GM11168 (cell line): ENCODE results near the gene NCBP2L.

Experiments
- in situ Hi-C: fragments of 300-500 bp; cut with MboI; formaldehyde crosslinking; loops from one replicate; pipeline ENCODE4 v1.12.0; 2022; ENCODE audit warnings: low sequenced_read_pairs; ENCODE audit not compliant: unreplicated experiment

Gene NCBP2L

GRCh38 chrX:107777536-107777832 lies at the start of gene NCBP2L:
TSS of gene NCBP2L (plus strand) at chrX:107777733. CDS start at chrX:107794221, 16,488 bp downstream.
- in situ Hi-C loops: loop anchor here (10.0 to 25.0 kb wide), 2 partner anchors 113 to 240 kb away; no protein-coding TSS in a partner anchor

DNA sequence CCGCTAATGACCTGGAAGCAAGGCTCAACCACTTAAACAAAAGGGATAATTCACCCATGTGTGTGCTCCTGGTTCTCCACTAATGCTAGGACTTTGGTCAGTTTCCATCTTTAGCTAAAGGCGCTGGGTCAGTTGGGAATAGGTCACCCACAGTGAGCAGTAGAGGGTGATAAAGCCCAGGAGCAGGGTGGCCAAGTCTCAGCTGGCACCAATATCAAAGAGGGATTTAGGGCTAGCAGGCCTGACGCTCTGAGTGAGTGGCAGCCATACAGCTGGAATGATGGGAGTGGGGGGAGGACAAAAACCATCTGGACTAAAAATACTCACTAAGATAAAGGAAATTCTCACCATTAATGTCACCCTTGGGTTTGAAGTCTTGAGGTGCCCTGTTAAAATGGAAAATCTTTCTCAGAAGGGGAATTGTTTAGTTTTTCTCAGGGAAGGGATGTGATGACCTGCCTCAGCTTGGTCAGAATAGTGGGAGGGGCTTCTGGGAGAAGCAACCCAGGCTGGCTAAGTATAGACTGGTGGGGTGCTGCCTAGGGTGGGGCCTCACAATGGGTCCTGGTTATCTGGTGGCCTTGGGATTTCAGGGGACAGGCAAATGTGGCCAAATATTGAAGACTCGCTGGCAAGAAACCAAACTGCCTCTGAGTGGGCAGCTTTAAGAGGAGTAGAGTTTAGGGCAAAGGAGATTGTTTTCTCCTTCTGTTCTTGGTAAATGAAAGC lies 49.0 kb upstream of the NCBP2L start:
- in situ Hi-C loops: no loop called here

DNA sequence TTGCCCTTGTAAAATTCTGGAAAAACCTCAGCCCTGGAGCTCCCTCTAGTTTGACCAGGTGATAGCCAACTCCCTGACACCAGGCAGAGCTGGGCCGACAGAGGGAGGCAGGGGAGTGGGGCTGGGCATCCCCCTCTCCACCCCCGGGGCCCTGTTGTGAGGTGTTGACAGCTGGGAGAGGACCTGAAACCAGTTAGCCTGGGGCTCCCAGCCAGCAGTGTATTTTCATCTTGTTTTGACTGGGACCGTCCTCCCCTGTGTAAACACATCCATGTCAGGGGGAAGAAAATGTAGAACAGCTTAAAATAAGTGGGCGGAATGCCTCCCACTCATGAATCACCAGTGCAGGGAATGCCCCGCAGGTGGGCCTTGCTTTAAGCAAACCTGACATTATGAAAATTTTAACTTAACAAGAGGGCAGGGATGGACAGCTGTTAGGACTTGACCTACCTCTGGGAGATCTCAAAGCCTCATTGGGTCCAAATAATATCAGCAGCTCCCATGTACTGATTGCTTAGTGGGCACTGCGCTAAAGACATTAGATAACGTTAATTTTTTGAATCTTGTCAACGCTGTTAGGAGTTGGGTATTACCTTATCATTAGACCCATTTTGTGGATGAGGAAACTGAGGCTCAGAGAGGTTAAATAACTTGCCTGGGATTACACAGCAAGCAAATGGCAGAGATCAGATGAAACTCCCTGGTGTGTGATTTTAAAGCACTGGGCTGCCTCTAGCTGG lies 47.8 kb upstream of the NCBP2L start:
- in situ Hi-C loops: no loop called here

GRCh38 chrX:107730298-107730655 lies 47.3 kb upstream of the NCBP2L start:
- in situ Hi-C loops: no loop called here

DNA sequence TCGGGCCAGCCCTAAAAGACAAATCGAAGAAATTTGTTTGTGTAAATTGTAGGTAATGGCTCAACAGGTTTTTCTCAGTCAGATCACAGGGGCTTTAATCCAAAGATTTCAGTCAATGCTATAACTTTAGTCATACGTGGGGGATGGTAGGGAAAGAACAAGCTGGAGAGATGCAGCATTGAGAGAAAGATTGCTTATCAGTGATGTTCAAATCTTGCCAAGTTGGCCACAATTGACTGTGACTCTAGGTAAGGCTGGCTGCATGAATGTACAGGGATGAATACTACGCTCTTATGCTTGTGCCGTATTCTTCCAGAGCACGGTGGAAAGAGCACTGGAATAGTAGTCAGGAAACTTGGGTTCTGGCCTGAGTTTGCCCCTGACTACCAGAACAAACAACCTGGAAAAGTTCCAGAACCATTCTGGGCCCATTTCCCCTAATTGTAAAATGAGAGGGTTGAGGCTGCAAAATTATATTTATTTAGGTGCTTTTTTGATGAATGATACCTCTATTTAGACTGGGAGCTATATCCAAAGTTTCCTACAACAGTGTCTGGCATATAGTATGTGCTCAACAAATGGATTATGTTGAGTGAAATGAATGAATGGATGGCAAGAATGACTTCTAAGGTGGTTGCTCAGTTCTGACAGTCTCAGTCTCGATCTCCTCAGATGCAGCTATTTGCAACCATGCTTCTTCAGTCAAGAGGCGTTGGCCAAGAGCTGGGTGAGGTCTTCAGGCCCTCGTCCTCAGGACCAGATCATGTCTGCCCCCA lies 46.4 kb upstream of the NCBP2L start:
- in situ Hi-C loops: no loop called here

DNA sequence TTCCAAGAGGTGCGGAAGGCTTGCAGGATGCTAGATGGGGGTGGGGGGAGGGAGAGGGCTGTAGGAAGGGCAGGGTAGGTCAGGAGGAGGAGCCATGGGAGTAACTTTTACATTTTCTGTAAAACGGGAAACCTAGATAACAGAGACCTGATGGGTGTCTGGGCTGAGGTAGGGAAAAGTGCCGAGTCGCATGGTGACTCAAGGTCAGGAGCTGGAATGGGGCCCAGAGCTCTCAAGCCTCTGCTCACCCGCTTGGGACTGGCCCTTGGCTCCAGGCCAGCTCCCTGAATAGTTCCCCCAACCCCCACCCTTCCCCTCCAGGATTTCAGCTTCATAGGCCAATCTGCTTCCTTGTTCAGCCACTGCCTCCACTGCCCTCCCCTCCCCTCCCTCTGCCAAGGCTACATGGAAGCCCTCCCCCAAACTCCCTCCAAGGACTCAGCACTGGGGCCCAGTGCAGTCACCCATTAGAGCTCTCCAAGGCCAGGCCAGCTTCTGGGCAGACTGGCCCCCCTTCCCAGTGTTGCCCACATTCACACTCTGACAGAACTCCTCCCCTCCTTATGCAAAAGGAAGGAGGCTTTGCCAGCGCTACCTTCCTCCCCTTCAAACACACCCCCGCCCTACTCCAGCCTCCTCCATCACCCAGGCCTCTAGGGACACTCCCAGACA lies 45.6 kb upstream of the NCBP2L start:
- in situ Hi-C loops: no loop called here

GRCh38 chrX:107733686-107734085 lies 43.8 kb upstream of the NCBP2L start:
- in situ Hi-C loops: no loop called here

DNA sequence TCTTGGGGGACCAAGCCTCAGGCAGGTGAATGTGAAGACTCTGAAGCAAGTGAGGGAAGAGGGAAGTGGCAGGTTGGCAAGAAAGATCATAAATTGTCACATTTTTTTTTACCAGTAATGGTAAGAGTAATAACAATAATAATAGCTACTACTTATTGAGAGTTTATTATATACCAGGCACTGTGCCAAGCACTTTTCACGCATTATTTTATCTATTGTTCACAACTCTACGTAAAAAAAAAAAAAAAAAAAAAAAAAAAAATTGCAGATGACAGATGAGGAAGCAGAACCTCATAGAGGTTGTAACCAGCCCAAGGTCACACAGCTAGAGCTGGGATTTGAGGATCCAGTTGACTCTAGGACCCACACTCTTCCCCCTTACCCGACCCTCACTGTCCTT lies 42.9 kb upstream of the NCBP2L start:
- in situ Hi-C loops: no loop called here

GRCh38 chrX:107736781-107737531 lies 40.6 kb upstream of the NCBP2L start:
- in situ Hi-C loops: no loop called here

- in situ Hi-C loops: no loop called here
These were observed 39.3 kb upstream of the NCBP2L start for GRCh38 chrX:107738272-107738671.

DNA sequence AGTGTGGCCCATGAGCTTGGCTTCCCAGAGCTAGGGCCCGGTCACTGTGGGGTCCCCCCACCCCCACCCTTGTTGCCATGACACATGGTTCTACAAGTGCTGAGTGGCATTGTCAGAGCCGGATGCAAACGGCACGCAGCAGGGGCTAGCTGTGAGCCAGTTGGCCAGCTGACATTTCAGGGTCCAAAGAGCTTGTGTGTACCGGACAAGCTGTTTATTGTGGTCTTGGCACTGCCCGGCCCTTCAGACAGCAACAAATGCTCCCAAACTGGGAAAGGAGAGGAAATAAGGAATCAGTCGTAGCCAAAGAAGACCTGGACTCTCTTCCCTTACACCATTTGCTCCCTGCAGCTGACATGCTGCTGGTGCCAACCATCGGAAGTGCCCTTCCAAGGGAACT lies 38.8 kb upstream of the NCBP2L start:
- in situ Hi-C loops: no loop called here

DNA sequence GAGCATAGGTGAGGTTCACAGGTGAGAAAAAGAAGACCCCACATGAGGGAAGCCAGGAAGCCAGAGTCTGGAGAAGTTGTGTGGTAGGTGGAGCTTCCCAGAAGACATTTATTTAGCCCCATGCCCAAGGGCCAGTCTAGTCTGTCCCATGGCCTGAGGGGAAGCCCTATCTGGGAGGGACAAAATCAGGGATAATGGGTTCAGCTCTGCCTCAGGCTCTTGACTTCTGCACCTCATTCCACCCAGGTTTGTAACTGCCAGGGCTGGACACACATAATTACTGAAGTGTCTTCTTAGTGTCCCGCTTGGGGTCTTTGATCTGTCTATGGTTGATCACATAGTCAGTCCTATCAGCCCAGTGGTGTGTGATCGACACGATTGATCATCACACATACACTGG lies 38.0 kb upstream of the NCBP2L start:
- in situ Hi-C loops: no loop called here

- in situ Hi-C loops: no loop called here
These were observed 36.1 kb upstream of the NCBP2L start for GRCh38 chrX:107741404-107741790.

GRCh38 chrX:107742700-107743191 lies 34.8 kb upstream of the NCBP2L start:
- in situ Hi-C loops: no loop called here

DNA sequence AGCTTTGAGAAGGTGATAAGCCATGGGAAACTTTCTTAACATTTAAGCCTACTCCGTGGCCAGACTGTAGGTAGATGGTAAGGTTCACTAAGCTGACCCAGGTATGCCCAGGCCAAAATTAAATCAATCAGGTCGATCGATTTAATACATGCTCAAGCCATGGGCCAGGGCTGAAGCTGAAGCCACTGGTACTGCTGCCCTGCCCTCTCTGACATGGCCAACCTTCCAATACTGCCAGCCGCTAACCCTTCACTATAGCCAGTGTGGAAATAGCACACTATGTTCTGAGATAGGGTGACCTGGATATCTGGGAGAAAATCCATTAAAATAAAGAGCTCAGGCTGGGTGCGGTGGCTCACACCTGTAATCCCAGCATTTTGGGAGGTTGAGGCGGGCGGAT lies 33.5 kb upstream of the NCBP2L start:
- in situ Hi-C loops: no loop called here

GRCh38 chrX:107744868-107745267 lies 32.7 kb upstream of the NCBP2L start:
- in situ Hi-C loops: no loop called here

GRCh38 chrX:107747596-107748161 lies 29.9 kb upstream of the NCBP2L start:
- in situ Hi-C loops: no loop called here

- in situ Hi-C loops: no loop called here
These were observed 29.0 kb upstream of the NCBP2L start for GRCh38 chrX:107748506-107748905.

DNA sequence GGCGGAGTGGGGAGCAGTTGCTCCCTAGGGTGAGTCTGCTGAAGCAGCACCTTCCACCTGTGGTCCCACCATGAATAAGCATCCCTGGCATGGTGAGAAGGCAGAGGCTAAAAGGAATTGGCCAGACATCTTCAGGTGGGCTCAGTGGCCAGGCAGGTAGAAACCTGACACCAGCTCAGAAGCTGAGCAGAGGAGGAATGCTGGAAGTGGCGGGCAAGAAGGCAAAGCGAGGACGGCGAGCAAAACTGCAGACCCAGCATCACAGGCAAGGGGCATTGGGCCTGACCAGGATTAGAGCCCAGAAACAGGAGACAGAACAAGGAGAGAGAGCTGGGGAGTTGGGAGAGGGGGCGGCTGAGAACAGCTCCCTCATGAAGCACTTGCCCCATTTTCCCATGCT lies 27.3 kb upstream of the NCBP2L start:
- in situ Hi-C loops: no loop called here
